GM18867 (cell line): ENCODE data around the gene PTPRZ1.

Experiments
- ATAC-seq: cut with Tn5 transposase; IDR thresholded peaks from one replicate; pipeline ENCODE4 v1.9.1; 2021; ENCODE audit warnings: mild to moderate bottlenecking, moderate library complexity; ENCODE audit not compliant: unreplicated experiment

The PTPRZ1 gene

GRCh38 chr7:121890833-121891232 lies 17.9 kb downstream of the PTPRZ1 start:
- ATAC-seq = no peak

- no peak for ATAC-seq
Observed at GRCh38 chr7:121891731-121892130, 18.8 kb downstream of the PTPRZ1 start.

DNA sequence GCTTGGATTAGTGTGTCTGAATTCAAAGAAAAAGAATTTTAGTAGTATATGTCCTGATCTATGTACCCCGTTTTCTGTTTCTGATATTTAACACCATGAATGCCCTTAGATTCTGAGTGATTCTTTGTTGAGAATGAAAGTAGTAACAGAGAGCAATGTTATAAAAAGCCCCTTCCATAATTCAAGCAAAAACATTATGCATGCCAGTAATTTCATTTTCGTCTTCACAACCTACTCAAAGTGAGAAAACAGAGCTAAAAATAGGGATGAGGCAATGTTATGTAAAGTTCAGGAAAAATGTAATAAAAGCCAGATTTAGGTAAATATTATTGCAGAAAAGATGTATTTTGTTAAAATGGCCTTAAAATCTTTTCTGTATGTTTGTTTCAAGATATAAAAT lies 28.1 kb downstream of the PTPRZ1 start:
- peak; percentile 86 for ATAC-seq

DNA sequence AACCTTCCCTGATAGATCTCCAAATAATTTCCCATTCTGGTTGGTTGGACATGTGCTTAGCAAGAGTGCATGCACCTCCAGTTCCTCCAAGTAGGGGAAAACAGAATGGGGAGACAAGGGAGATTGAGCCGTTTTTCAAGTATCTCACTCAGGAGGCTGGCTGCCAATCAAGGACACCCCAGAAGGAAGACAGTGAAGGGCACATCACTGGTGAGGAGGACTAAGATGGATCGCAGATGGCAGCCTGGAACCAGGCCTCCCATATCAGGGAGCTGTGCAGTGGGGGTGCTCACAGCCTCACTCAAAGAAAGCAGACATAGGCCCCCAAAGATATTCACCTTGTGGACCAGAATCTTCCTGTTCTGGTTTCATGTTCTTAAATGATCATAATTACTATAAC lies 31.2 kb downstream of the PTPRZ1 start:
- no peak for ATAC-seq

DNA sequence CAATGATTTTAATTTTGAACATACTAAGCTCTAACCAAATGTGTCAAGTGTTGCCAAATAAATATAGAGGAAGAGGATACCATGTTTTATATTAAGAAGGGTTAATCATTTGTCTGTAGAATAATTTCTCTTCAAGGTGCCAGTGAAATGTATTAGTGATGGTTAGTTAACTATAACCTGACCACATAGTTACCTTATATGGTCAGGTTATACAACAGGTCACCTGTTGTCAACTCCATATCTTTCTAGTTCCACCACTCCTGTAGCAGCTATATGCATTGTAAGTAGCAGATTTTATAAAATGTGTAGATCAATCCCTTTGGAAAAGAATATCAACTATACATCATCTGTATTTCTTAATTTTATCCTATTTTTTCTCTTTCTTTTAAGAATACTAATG lies 35.1 kb downstream of the PTPRZ1 start:
- ATAC-seq = no peak

DNA sequence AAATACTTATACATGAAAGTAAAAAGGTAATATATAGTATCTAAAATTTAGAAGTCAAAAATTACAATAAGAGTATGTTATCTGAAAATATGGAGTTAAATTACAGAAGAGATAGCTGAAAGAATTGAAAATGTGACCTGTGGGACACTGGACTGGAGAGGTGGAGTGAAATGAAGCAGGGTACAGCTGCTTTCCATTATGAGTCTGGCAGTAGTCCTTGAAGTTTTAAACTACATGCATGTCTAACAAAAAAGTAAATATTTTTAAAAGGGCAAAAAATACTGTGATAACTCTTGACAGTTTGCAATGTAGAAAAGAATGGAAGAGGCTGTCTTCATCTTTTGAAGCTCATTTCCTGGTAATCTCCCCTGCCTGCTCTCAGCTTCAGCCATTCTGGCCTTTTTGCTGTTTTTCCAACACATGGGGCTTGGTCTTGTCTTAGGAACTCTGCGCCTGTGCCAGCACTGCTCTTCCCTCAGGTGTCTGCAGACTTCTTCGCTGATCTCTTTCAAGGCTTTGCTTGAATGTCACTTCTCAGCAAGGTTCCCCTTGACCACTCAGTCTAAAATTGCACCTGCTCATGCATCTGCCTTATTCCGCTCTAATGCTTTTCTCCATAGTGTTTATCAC lies 36.9 kb downstream of the PTPRZ1 start:
- ATAC-seq = no peak

GRCh38 chr7:121913947-121914675 lies 41.1 kb downstream of the PTPRZ1 start:
- ATAC-seq = peak; percentile 90

DNA sequence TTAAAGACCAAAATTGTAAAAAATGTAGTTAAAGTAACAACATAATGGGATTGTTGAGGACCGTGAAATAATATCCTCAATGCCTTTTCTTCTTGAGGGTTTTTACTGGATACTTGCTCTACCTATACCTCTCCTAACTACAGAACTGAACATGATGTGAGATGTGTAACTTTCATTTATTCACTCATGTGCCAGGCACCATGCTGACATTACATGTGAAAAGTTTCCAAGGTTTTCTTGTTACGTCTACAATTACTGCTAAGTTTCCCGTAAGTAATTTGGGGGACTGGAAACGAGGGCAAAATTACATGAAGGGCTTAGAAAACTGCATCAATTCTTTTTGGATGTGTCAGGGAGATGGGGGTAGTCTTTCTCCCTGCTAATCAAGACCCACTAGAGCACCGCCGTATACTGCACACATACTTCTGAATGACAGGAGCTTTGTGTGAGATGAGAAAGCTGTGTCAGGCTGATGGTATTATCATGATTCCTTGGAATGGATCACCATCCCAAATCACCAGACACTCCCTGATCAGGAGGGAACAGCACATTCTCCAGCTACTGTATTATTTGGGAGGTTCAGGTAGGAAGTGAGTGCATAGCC lies 41.8 kb downstream of the PTPRZ1 start:
- no peak for ATAC-seq

DNA sequence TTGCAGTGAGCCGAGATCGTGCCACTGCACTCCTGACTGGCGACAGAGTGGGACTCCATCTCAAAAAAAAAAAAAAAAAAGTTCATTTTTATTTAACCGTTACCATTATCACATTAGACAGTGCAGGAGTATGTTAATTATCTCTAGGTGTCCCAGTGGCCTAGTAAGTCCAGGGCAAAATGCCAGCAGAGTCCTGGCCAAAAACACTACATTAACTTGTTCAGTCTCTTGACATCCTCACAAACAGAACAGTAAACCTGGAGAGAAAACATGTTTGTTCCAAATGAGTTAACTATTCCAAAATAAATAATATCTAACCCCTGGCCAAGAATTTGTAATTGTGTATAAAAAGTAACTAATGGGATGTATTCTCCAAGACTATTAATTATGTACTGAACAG lies 43.2 kb downstream of the PTPRZ1 start:
- no peak for ATAC-seq

DNA sequence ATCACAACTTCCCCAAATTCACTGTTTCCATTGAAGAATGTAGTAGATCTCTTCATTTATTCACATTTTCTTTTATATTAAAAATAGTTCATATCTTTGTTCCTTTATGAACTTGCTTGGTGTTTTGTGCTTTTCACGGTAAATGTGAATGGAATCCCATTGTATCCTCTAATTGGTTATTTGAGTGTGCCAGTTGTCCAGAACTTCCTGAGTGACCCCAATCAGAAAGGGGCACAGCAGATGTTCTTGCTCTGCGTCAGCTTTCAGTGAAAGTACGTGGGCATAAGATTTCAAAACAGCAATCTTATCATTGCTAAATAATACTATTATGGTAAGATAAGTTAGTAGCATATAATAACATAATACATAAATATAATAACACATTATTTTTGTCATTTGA lies 47.0 kb downstream of the PTPRZ1 start:
- ATAC-seq = no peak

DNA sequence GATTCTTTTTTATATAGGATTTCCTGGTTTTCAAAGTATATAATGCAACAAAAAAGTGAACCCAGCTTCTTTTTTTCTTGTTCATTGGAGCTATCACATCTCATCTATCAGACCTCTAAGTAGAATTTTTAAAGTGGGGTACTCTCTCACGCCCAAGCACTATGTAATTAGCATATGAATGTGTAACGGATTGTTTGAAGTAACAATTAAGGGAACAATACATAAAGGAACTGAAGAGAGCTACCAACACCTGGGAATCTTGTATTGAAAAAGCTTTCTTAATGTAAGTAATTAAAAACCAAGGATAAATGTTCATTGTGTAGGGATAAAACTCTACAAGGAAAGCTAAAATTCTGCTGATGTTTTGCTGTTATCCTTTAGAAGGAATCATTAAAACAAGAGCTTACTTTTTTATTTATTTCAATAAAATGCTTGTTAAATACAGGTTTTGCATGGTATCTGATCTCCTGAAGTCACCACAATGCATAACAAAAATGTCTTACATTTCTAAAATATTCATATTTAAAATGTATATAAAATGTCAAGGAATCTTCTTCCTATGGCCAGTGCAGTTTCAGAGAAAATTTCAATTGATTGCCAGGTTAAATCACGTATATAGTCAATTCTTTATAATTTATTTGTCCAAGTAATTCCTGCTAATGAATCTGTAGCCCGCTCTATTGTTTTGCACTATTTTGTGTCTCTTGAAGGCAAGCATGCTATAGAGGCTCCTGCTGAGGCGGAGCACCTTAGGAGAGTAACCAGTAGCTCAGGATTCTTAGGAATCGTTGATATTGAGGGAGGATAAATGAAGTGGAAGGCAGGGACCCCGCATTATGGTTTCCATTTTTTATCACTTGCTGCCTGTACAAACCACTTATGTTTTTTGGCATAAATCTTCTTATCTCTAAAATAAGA lies 51.6 kb downstream of the PTPRZ1 start:
- ATAC-seq = no peak

- peak; percentile 63 for ATAC-seq
Observed at GRCh38 chr7:121931149-121931902, 58.4 kb downstream of the PTPRZ1 start.

DNA sequence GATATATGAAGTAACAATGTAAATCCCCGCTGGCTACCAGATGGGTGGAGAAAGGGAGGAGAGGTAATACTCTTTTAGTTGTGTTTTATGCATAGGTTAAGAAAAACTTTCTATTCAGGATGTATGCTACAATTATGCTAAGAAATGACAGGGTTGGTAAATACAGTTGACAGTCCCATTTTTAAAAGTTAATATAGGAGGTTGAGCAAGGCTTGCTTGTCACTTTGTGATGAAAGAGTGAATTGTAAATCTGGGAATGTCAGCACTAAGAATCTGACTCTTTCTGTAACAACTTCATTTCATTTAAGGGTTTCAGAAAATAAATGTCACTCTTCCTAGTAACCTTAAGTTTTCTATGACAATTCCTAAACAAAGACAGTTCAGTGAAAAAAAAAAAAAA lies 59.8 kb downstream of the PTPRZ1 start:
- no peak for ATAC-seq

GRCh38 chr7:121936951-121937623 lies 64.1 kb downstream of the PTPRZ1 start:
- no peak for ATAC-seq

- ATAC-seq = no peak
Observed at GRCh38 chr7:121938429-121938996, 65.6 kb downstream of the PTPRZ1 start.

- no peak for ATAC-seq
Observed at GRCh38 chr7:121940918-121941317, 68.0 kb downstream of the PTPRZ1 start.

- ATAC-seq = no peak
Observed at GRCh38 chr7:121941830-121942229, 68.9 kb downstream of the PTPRZ1 start.

DNA sequence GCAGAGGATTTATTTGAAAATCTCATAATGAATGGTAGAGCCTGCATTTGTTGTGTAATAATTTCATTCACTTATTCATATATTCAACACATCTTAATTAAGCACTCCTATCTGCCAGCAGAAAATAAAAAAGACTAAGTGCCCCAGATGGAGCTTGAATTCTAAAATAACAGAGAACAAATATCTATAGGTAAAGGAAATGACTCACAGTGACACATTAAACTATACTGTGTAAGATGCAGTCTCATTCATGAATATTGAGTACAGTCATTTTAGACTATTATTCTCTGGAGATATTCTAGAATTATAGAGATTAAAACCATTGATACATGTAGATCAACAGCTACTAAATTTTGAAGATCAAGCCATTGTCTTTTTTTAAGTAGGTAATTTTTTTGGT lies 72.1 kb downstream of the PTPRZ1 start:
- no peak for ATAC-seq

DNA sequence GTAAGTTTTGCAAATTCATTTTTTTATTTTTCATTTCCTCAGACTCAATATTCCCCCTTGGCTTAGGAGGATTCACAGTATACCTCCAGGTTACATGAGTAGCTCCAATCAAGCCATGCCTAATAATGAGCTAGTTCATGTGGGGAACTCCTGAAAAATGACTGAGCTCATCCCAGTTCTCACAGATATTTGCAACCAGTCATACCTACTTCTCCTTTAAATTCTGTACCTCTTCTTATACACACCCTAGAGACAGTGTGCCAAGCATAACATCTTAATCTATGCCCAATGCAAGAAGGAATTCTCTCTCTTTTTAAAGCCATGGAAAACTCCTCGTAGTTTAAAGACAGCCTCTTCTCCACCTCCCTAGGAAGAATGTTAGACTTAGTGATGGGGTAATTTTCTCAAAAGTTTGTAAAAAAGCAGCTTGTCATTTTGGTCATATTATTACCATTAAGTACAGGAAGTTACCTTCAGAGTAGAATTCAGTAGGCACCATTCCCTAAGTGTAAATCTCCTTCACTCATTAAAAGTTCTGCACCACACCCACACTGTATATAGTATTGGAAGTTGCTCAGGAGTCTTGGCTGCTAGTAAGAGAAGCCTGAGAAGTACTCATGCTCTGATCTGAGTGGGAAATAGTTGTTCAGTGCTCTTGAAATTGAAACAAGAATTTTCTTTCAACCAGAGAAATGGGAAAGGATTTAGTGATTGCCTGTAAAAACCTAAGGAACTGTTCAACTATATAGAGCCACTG lies 72.7 kb downstream of the PTPRZ1 start:
- ATAC-seq = no peak
